ENCODE measurements around the gene PRCC. TPM values are rescaled to one million over a fixed set of nuclear protein-coding genes. Genes with fewer than 3 reads are reported as not detected.

PRCC gene
- total RNA-seq, 1 donor from 2014 or later, result 16.3 TPM

DNA sequence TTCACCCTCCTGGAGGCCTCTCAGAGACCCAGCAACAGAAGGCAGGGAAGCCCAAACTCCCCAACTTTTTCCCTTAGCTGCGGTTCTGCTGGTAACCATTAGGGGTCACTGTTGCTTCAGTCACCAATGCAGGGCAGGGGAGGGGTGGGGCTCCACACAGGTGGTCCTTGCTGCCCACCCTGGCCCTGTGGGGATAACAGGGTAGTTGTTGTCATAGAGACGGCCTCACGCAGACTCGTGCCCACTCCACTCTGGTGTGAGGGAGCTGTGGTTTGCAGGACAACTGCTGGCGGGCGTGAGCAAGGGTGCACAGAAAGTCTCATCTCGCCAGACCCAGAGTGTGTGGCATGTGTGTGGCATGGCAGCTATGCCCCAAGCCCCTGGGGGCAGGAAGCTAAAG lies 71.6 kb downstream of the PRCC start:
- DNase-seq (ENCODE audit: low spot score in 2 of 2), result no peak

DNA sequence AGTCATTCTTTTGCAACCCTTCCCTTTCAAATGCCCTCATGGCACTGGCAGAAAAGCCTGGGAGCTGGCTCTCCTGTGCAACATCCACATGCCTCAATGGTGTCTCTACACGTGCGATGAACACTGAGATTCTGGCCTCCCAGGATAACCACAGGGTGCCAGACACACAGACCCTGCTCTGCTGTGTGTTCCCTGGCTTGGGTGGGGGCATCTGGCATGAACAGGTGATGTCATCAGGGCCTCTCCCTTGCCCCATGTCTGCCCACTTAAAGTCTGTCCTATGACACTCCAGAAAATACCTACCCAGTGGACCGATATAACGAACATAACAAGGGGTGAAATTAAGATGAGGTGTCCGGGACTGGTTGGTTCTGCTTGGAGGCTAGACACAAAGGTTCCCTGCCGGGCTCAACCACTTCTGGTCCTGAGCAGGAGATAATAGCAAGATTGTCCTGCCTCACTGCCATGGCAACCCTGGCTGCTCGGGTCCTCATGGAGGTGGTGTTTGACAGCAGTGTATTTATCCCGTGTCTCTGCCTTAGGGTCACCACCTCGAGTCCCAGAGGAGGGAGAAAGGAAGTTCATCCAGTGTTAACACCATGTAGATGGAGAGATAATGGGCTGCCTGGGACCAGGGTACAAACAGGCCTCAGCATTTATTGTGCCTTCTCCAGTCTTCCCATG lies 72.2 kb downstream of the PRCC start:
- Histone ChIP-seq H3K27ac (no peak overlapping the region), H3K4me3 (no peak overlapping the region), H3K36me3 (no peaks in the 10 kb centered on the region), H3K27me3 (peaks cover 2% of the 10 kb centered on the region), H3K4me1 (no peaks in the 10 kb centered on the region), H3K9me3 (no peaks in the 10 kb centered on the region)
- DNase-seq (ENCODE audit: low spot score in 2 of 2), result no peak
- TF ChIP-seq, protein P1, sequence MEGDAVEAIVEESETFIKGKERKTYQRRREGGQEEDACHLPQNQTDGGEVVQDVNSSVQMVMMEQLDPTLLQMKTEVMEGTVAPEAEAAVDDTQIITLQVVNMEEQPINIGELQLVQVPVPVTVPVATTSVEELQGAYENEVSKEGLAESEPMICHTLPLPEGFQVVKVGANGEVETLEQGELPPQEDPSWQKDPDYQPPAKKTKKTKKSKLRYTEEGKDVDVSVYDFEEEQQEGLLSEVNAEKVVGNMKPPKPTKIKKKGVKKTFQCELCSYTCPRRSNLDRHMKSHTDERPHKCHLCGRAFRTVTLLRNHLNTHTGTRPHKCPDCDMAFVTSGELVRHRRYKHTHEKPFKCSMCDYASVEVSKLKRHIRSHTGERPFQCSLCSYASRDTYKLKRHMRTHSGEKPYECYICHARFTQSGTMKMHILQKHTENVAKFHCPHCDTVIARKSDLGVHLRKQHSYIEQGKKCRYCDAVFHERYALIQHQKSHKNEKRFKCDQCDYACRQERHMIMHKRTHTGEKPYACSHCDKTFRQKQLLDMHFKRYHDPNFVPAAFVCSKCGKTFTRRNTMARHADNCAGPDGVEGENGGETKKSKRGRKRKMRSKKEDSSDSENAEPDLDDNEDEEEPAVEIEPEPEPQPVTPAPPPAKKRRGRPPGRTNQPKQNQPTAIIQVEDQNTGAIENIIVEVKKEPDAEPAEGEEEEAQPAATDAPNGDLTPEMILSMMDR (IDR thresholded peaks at IDR 0.05), result no peak
- intact Hi-C loops (cut with DNase I), result no loop called here

More for the DNA sequence above, 71.6 kb downstream of the PRCC start:
- Histone ChIP-seq H3K4me3 (no peak overlapping the region), H3K9me3 (no peaks in the 10 kb centered on the region), H3K4me1 (no peaks in the 10 kb centered on the region), H3K36me3 (no peaks in the 10 kb centered on the region), H3K27me3 (no peaks in the 10 kb centered on the region), H3K27ac (no peak overlapping the region)
- intact Hi-C loops (cut with DNase I), result no loop called here
- TF ChIP-seq, protein P1 (IDR thresholded peaks at IDR 0.05), result peak; percentile 60 to 82 (median 71)

DNA sequence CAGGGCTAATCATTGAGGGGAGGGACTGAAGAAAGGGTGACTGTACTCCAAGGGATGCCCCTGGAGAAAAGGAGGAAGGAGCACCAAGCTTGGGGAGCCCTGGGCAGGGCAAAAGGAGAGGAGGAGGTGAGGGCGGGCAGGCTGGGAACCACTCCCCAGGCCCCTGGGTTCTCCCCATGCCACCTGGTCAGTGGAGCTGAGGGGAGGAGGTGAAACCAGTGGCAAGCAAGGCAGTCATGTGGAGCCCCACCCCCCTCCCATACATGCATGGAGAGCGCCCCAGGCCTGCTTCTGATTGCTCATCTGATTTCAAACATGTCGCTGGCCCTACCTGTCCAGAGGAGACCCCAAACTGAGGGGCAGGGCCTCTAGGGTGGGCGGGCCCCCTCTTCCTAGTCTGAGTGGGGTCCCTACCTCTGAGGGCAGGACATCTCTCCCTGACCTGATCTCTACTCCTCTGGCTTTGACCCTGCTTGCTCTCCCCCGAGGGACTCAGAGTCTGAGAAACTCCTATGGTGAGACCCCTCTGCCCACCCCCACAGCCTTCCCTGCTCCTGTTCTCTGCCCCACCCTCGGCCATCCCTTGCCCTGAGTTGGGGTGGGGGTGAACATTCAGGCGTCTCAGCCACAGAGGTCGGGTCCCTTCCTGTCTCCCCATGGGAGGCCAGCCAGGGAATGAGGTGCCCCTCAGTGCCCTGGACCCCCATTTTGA lies 73.0 kb downstream of the PRCC start:
- DNase-seq (ENCODE audit: low spot score in 2 of 2), result no peak
- peaks cover 9% of the 10 kb centered on the region for H3K27me3 ChIP-seq
- TF ChIP-seq, protein P1 (IDR thresholded peaks at IDR 0.05), result no peak
- intact Hi-C loops (cut with DNase I), result no loop called here
- no peak overlapping the region for H3K4me3 ChIP-seq
- no peaks in the 10 kb centered on the region for H3K9me3 ChIP-seq
- no peaks in the 10 kb centered on the region for H3K4me1 ChIP-seq
- no peak overlapping the region for H3K27ac ChIP-seq
- H3K36me3 ChIP-seq, result no peaks in the 10 kb centered on the region

DNA sequence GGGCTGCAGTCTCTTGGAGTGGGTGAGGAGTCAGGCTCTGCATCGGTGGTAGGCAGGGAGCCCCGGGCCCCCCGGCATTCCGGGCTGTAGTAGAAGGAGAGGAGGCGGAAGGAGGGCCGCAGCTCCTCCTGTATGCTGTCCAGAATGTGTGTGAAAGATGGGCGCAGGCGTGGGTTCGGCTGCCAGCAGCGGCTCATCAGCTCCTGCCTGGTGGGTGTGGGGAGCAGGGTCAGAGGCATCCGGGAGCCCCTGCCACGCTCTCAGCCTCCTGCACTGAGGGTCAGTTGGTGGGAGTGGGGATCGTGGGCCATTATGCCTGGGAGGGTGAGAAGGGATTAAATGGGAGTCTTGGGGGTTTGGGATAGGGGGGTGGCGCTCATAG lies 73.6 kb downstream of the PRCC start:
- intact Hi-C loops (cut with DNase I), result no loop called here
- H3K27me3 ChIP-seq, result peaks cover 9% of the 10 kb centered on the region

DNA sequence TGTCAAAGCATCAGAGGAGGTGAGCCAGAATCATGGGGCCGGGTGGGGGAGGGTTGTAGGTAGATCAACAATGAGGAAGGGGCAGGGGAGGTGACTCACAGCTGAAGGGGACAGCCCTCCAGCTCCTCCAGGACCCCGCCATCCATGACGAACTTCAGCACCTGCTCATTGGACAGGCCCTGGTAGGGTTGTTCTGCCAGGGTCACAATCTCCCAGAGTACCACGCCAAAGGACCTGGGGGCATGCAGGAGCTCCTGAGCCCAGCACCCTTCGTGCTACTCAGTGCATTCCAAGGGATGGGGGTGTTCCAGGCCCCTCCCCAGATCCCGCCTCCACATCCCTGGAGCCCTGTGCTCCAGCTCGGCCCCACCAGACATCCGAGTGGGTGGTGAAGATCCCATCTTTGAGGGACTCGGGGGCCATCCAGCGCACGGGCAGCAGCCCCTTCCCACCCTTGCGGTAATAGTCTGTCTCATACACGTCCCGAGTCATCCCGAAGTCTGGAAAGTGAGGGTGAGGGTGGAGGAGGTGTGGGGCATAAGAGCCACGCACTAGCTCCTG lies 74.0 kb downstream of the PRCC start:
- TF ChIP-seq, protein P1 (IDR thresholded peaks at IDR 0.05), result no peak
- no peak overlapping the region for H3K4me3 ChIP-seq
- no peaks in the 10 kb centered on the region for H3K36me3 ChIP-seq

More for the DNA sequence above, 73.6 kb downstream of the PRCC start:
- Histone ChIP-seq H3K27ac (no peak overlapping the region), H3K36me3 (no peaks in the 10 kb centered on the region), H3K9me3 (no peaks in the 10 kb centered on the region), H3K4me3 (no peak overlapping the region), H3K4me1 (no peaks in the 10 kb centered on the region)
- TF ChIP-seq, protein P1 (IDR thresholded peaks at IDR 0.05), result no peak
- DNase-seq (ENCODE audit: low spot score in 2 of 2), result no peak

More for the DNA sequence above, 74.0 kb downstream of the PRCC start:
- peaks cover 9% of the 10 kb centered on the region for H3K27me3 ChIP-seq
- no peaks in the 10 kb centered on the region for H3K9me3 ChIP-seq
- no peak for DNase-seq (ENCODE audit: low spot score in 2 of 2)
- no peak overlapping the region for H3K27ac ChIP-seq
- intact Hi-C loops (cut with DNase I), result no loop called here
- no peaks in the 10 kb centered on the region for H3K4me1 ChIP-seq
